ENCODE measurements around the gene HJV. TPM values are rescaled to one million over a fixed set of nuclear protein-coding genes. Genes with fewer than 3 reads are reported as not detected.
A peak's percentile ranks its signal among the peaks of the same experiment; 100 is the strongest.
"Not testable (repeated sequence)": the region's sequence is repeated elsewhere in the genome, so short reads cannot be mapped to it uniquely, and the experiment has no call there.

HJV gene
- total RNA-seq = not detected

GRCh38 chr1:146021622-146022402 is at the start of gene HJV:
Gene HJV, minus strand, starts transcription at chr1:146021735. Its CDS starts 1,504 bp downstream, at chr1:146020231.
- intact Hi-C loops (cut with DNase I) = loop anchor here (5.0 kb wide), 1 partner anchor 50 kb away; no protein-coding TSS in a partner anchor
- 58 to 62% methylated on average over 5 of the region's 5 CpGs for WGBS, 2 donors
- no peak for DNase-seq
- no peak within 1 kb of the TSS for H3K27ac ChIP-seq
- no peaks in the 10 kb centered on the region for H3K27me3 ChIP-seq
- H3K9me3 ChIP-seq = no peaks in the 10 kb centered on the region
- peaks cover 17% of the 10 kb centered on the region for H3K4me1 ChIP-seq
- H3K36me3 ChIP-seq (replicated peaks in 1 of 2; ENCODE audit: insufficient read depth in 1 of 2, low read depth in 2 of 2) = no peaks in the 10 kb centered on the region
- TF ChIP-seq POLR2A (IDR thresholded peaks at IDR 0.05) (no peak), CTCF (IDR thresholded peaks at IDR 0.05) (no peak)
- no peak for ATAC-seq
- H3K4me3 ChIP-seq = no peak within 1 kb of the TSS

- H3K9me3 ChIP-seq; H3K4me1 ChIP-seq; DNase-seq; H3K27ac ChIP-seq; H3K4me3 ChIP-seq; H3K27me3 ChIP-seq; H3K36me3 ChIP-seq (replicated peaks in 1 of 2; ENCODE audit: insufficient read depth in 1 of 2, low read depth in 2 of 2); intact Hi-C loops (cut with DNase I); ATAC-seq: not testable (repeated sequence)
- WGBS, 2 donors = 69 to 87% methylated on average over 2 to 5 of the region's 5 CpGs
Observed at GRCh38 chr1:146059148-146059547, 37.6 kb upstream of the HJV start.

GRCh38 chr1:146051852-146052676 is 30.5 kb upstream of the HJV start:
- ATAC-seq = peak; percentile 98
- H3K36me3 ChIP-seq (replicated peaks in 1 of 2; ENCODE audit: insufficient read depth in 1 of 2, low read depth in 2 of 2); H3K27me3 ChIP-seq; H3K9me3 ChIP-seq; intact Hi-C loops (cut with DNase I); H3K4me3 ChIP-seq: not testable (repeated sequence)
- DNase-seq = peak; percentile 88 to 94 (median 89)
- TF ChIP-seq POLR2A (IDR thresholded peaks at IDR 0.05) = peak; percentile 86 to 99 (median 99)
- peak in 3 of 7 experiments; percentile 2 to 10 (median 7) for TF ChIP-seq CTCF (IDR thresholded peaks at IDR 0.05)
- H3K27ac ChIP-seq = peak overlapping the region; percentile 83 to 94 (median 86)
- WGBS, 2 donors = 4 to 5% methylated on average over 30 to 47 of the region's 47 CpGs
- peaks cover 20% of the 10 kb centered on the region for H3K4me1 ChIP-seq

- ATAC-seq (peak; percentile 10), DNase-seq (peak in 1 of 4 donors; percentile 34)
- Histone ChIP-seq H3K27me3 (no peaks in the 10 kb centered on the region), H3K36me3 (replicated peaks in 1 of 2; ENCODE audit: insufficient read depth in 1 of 2, low read depth in 2 of 2) (no peaks in the 10 kb centered on the region), H3K27ac (peak overlapping the region; percentile 83 to 94 (median 86)), H3K4me3 (no peak overlapping the region), H3K9me3 (no peaks in the 10 kb centered on the region), H3K4me1 (peaks cover 20% of the 10 kb centered on the region)
- TF ChIP-seq POLR2A (IDR thresholded peaks at IDR 0.05) (no peak), CTCF (IDR thresholded peaks at IDR 0.05) (no peak)
- 54 to 57% methylated on average over 15 of the region's 15 CpGs for WGBS, 2 donors
- intact Hi-C loops (cut with DNase I) = no loop called here
Observed at GRCh38 chr1:146051452-146051851, 29.9 kb upstream of the HJV start.

GRCh38 chr1:146050652-146050963 is 29.1 kb upstream of the HJV start:
- H3K4me1 ChIP-seq = peaks cover 20% of the 10 kb centered on the region
- intact Hi-C loops (cut with DNase I); H3K36me3 ChIP-seq (replicated peaks in 1 of 2; ENCODE audit: insufficient read depth in 1 of 2, low read depth in 2 of 2); H3K27me3 ChIP-seq; ATAC-seq; H3K4me3 ChIP-seq; DNase-seq; H3K9me3 ChIP-seq: not testable (repeated sequence)
- 56 to 61% methylated on average over 3 of the region's 3 CpGs for WGBS, 2 donors
- peak overlapping the region in 3 of 4 donors; percentile 16 to 83 (median 53) for H3K27ac ChIP-seq

GRCh38 chr1:146049866-146050651 is 28.5 kb upstream of the HJV start:
- H3K9me3 ChIP-seq; DNase-seq; H3K36me3 ChIP-seq (replicated peaks in 1 of 2; ENCODE audit: insufficient read depth in 1 of 2, low read depth in 2 of 2); H3K4me3 ChIP-seq; intact Hi-C loops (cut with DNase I); ATAC-seq; H3K27me3 ChIP-seq: not testable (repeated sequence)
- peak overlapping the region in 2 of 4 donors; percentile 53 to 83 for H3K27ac ChIP-seq
- 83 to 90% methylated on average over 12 of the region's 12 CpGs for WGBS, 2 donors
- H3K4me1 ChIP-seq = peaks cover 20% of the 10 kb centered on the region
